Activated naive CD4-positive, alpha-beta T cell treated with anti-CD3 and anti-CD28 coated beads, Interleukin-2, amount 50 U/mL, for 24 hours (primary cell): Measurements from ENCODE around the gene CERS2.

Experiments used
- H3K27ac Mint-ChIP-seq: one replicate; pipeline ENCODE4 v1.8.0; 2021; ENCODE audit warnings: mild to moderate bottlenecking, mixed read lengths
- H3K27me3 Mint-ChIP-seq: one replicate; pipeline ENCODE4 v1.8.0; 2021; ENCODE audit warnings: mixed read lengths
- H3K36me3 Mint-ChIP-seq: one replicate; pipeline ENCODE4 v1.8.0; 2021; ENCODE audit warnings: mixed read lengths
- H3K4me1 Mint-ChIP-seq: one replicate; pipeline ENCODE4 v1.8.0; 2021; ENCODE audit warnings: mixed read lengths
- H3K4me3 Mint-ChIP-seq: one replicate; pipeline ENCODE4 v1.8.0; 2021; ENCODE audit warnings: mild to moderate bottlenecking, mixed read lengths
- H3K9me3 Mint-ChIP-seq: one replicate; pipeline ENCODE4 v1.8.0; 2021; ENCODE audit warnings: mixed read lengths

CERS2 gene

DNA sequence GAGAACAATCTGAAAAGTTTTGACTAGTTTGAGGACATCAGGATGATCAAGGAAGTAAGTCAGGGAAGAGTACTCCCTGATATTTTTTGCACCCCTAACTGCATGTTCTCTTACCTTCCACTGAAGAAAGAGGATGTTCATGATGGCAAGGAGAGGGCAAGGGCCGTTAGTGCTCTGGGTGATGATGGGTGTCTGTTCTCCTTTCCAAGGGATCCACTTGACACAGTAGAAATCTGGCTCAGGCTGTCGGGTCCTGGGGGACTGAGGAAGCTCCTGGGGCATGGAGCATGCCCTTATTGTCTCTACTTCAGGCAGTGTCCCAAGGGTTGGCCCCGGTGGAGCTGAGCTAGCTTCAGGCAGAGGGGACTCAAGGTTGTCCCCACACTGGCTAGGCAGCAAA is 27.4 kb upstream of the CERS2 start:
- H3K4me1 Mint-ChIP-seq, result peaks cover 62% of the 10 kb centered on the region
- peak overlapping the region; percentile 78 for H3K4me3 Mint-ChIP-seq
- peaks cover 3% of the 10 kb centered on the region for H3K36me3 Mint-ChIP-seq
- peak overlapping the region; percentile 99 for H3K27ac Mint-ChIP-seq
- no peaks in the 10 kb centered on the region for H3K9me3 Mint-ChIP-seq
- H3K27me3 Mint-ChIP-seq, result no peaks in the 10 kb centered on the region

- Mint-ChIP-seq H3K27ac (peak overlapping the region; percentile 87), H3K9me3 (no peaks in the 10 kb centered on the region)
Measured at GRCh38 chr1:151001602-151002001, 27.0 kb upstream of the CERS2 start.

GRCh38 chr1:151000408-151000807 is 25.8 kb upstream of the CERS2 start:
- peaks cover 3% of the 10 kb centered on the region for H3K36me3 Mint-ChIP-seq

More at GRCh38 chr1:151001602-151002001, 27.0 kb upstream of the CERS2 start:
- Mint-ChIP-seq H3K36me3 (peaks cover 3% of the 10 kb centered on the region), H3K4me3 (peak overlapping the region; percentile 35), H3K27me3 (no peaks in the 10 kb centered on the region), H3K4me1 (peaks cover 57% of the 10 kb centered on the region)

GRCh38 chr1:150999926-151000325 is 25.3 kb upstream of the CERS2 start:
- Mint-ChIP-seq H3K27ac (peak overlapping the region; percentile 84), H3K4me1 (peaks cover 49% of the 10 kb centered on the region), H3K36me3 (peaks cover 3% of the 10 kb centered on the region), H3K27me3 (no peaks in the 10 kb centered on the region), H3K4me3 (no peak overlapping the region), H3K9me3 (no peaks in the 10 kb centered on the region)

More at GRCh38 chr1:151000408-151000807, 25.8 kb upstream of the CERS2 start:
- Mint-ChIP-seq H3K27me3 (no peaks in the 10 kb centered on the region), H3K4me3 (no peak overlapping the region), H3K4me1 (peaks cover 50% of the 10 kb centered on the region), H3K9me3 (no peaks in the 10 kb centered on the region), H3K27ac (peak overlapping the region; percentile 84)

DNA sequence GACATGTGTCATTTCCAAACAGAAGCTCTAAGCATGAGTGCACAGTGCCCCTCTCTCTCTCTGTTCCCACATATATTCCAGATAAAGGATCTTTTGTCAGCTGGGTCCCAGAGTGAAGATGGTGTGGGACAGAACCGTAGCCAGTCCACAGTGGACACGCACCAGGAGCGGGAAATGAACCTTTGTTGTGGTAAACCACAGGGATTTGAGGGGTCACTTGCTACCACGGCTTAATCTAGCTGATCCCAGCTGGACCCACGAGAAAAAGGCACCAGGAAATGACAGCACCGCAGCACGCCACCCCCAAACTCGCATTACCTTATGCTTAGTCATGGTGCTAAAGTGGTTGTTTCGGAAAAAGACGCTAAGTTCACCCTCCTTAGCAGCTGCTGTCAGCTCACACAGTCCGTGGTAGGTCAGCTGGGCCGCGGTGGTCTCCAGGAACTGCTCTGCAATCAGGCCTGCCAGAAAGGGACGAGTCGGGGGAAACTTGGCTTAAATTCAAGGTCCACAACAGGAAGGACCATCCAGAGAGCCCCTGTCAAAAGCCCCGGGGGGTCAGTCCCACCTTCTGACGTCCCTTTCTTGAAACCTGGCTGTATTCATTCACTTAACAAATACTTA is 24.5 kb upstream of the CERS2 start:
- H3K4me3 Mint-ChIP-seq, result no peak overlapping the region
- peaks cover 3% of the 10 kb centered on the region for H3K36me3 Mint-ChIP-seq
- no peak overlapping the region for H3K27ac Mint-ChIP-seq
- H3K4me1 Mint-ChIP-seq, result peaks cover 46% of the 10 kb centered on the region
- H3K27me3 Mint-ChIP-seq, result no peaks in the 10 kb centered on the region
- H3K9me3 Mint-ChIP-seq, result no peaks in the 10 kb centered on the region

DNA sequence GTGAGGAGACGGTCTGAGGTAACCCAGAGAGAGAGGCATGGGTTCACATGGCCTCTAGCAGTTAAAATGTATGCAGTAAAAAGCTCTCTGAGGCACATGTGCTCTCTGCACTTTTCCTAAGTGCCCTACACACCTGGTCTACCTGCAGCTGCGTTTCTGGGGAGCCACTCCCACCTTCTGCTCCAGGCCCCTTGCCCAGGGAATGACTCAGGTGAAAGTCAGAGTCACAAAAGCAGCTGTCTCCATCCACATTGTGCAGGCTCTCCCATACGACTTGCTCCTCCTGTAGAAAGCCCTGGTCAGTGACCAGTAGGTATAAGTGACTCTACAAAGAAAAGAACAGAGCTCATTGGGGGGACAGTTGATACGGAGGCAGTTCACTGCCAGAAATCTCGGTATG is 23.3 kb upstream of the CERS2 start:
- Mint-ChIP-seq H3K4me1 (peaks cover 39% of the 10 kb centered on the region), H3K27ac (no peak overlapping the region), H3K36me3 (peaks cover 3% of the 10 kb centered on the region), H3K9me3 (no peaks in the 10 kb centered on the region), H3K27me3 (no peaks in the 10 kb centered on the region), H3K4me3 (no peak overlapping the region)

- no peak overlapping the region for H3K4me3 Mint-ChIP-seq
- H3K9me3 Mint-ChIP-seq, result no peaks in the 10 kb centered on the region
- peak overlapping the region; percentile 80 for H3K27ac Mint-ChIP-seq
- H3K27me3 Mint-ChIP-seq, result no peaks in the 10 kb centered on the region
- H3K36me3 Mint-ChIP-seq, result peaks cover 3% of the 10 kb centered on the region
- H3K4me1 Mint-ChIP-seq, result peaks cover 33% of the 10 kb centered on the region
Measured at GRCh38 chr1:150997126-150997872, 22.7 kb upstream of the CERS2 start.

DNA sequence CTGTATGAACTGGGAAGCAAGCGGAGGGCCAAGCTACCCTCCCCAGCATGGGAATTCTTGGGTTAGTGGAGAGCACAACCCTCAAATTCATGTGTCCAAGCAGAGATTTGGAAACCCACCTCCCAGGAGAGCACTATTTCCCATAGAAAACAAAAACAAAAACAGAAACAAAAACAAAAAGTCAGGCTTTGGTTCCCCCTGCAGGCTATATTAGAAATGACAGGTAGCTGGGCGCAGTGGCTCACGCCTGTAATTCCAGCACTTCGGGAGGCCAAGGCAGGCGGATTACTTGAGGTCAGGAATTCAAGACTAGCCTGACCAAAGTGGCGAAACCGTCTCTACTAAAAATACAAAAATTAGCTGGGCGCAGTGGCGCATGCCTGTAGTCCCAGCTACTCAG is 21.3 kb upstream of the CERS2 start:
- H3K27ac Mint-ChIP-seq, result peak overlapping the region; percentile 52
- no peaks in the 10 kb centered on the region for H3K9me3 Mint-ChIP-seq
- no peaks in the 10 kb centered on the region for H3K27me3 Mint-ChIP-seq
- peaks cover 3% of the 10 kb centered on the region for H3K36me3 Mint-ChIP-seq
- H3K4me3 Mint-ChIP-seq, result no peak overlapping the region
- peaks cover 19% of the 10 kb centered on the region for H3K4me1 Mint-ChIP-seq

DNA sequence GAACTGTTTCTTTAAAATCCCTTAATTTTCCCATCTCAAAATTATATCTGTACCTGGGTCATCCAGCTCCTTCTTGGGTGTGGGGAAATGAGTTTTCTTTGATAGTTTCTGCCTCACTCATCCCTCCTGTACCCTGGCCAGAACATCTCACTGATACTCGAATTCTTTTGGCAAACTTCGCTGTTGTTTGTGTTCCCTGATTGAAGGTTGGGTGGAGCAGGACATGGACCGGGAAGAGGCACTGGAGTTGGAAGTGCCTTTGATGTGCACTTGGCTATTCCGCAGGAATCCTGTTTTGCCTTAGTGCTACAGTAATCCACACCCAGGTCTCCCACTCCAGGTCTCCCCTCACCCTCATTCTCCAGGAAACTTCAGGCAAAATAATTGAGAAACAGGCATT is 20.8 kb upstream of the CERS2 start:
- Mint-ChIP-seq H3K27me3 (no peaks in the 10 kb centered on the region), H3K36me3 (no peaks in the 10 kb centered on the region), H3K9me3 (no peaks in the 10 kb centered on the region), H3K27ac (peak overlapping the region; percentile 8), H3K4me1 (peaks cover 15% of the 10 kb centered on the region), H3K4me3 (no peak overlapping the region)

- peak overlapping the region; percentile 60 for H3K27ac Mint-ChIP-seq
Measured at GRCh38 chr1:150994248-150994647, 19.6 kb upstream of the CERS2 start.

DNA sequence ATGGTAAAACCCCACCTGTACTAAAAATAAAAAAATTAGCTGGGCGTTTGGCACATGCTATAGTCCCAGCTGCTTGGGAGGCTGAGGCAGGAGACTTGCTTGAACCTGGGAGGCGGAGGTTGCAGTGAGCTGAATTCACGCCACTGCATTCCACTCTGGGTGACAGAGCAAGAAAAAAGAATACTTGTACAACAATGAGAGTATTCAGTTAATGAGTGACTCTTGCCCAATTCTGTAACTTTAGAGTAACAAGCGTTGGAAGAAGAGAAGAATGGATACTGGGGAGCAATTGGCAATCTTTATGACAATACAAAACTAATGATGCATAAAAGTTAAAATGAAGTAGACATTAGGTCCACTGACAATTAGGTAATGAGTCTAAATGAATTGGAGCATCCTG is 18.0 kb upstream of the CERS2 start:
- peak overlapping the region; percentile 55 for H3K27ac Mint-ChIP-seq
- no peak overlapping the region for H3K4me3 Mint-ChIP-seq
- H3K27me3 Mint-ChIP-seq, result no peaks in the 10 kb centered on the region
- H3K9me3 Mint-ChIP-seq, result no peaks in the 10 kb centered on the region
- no peaks in the 10 kb centered on the region for H3K36me3 Mint-ChIP-seq
- H3K4me1 Mint-ChIP-seq, result peaks cover 13% of the 10 kb centered on the region

More at GRCh38 chr1:150994248-150994647, 19.6 kb upstream of the CERS2 start:
- H3K4me1 Mint-ChIP-seq, result peaks cover 10% of the 10 kb centered on the region
- H3K9me3 Mint-ChIP-seq, result no peaks in the 10 kb centered on the region
- H3K36me3 Mint-ChIP-seq, result no peaks in the 10 kb centered on the region
- H3K4me3 Mint-ChIP-seq, result no peak overlapping the region
- no peaks in the 10 kb centered on the region for H3K27me3 Mint-ChIP-seq

- peaks cover 8% of the 10 kb centered on the region for H3K4me1 Mint-ChIP-seq
- no peaks in the 10 kb centered on the region for H3K9me3 Mint-ChIP-seq
- H3K27ac Mint-ChIP-seq, result no peak overlapping the region
- H3K27me3 Mint-ChIP-seq, result no peaks in the 10 kb centered on the region
- no peaks in the 10 kb centered on the region for H3K36me3 Mint-ChIP-seq
- no peak overlapping the region for H3K4me3 Mint-ChIP-seq
Measured at GRCh38 chr1:150987924-150988323, 13.3 kb upstream of the CERS2 start.

DNA sequence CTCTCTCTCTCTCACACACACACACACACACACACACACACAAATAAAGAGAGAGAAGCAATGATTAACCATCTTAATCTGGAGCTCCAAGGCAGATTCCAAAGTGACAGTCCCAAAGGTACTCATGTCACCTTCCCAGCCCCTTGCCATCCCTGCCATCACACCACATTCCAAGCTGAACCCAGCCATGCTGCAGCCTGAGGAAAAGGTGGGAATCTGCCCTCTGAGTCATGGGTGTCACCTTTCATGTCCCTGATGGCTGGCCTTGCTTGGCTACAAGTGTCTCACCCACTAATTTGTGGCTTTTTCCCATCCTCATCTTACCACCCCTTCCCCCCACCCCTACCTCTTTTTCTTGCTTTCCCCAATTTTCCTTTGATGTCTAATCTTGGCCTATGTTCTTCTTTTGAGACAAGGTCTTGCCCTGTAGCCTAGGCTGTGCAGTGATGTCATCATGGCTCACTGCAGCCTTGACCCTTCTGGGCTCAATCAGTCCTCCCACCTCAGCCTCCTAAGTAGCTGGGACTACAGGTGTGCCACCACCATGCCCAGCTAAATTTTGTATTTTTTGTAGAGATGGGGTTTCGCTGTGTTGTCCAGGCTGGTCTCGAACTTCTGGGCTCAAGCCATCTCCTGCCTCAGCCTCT is 10.7 kb upstream of the CERS2 start:
- H3K9me3 Mint-ChIP-seq, result no peaks in the 10 kb centered on the region
- peak overlapping the region; percentile 76 for H3K27ac Mint-ChIP-seq
- H3K4me3 Mint-ChIP-seq, result no peak overlapping the region
- H3K4me1 Mint-ChIP-seq, result peaks cover 8% of the 10 kb centered on the region
- no peaks in the 10 kb centered on the region for H3K36me3 Mint-ChIP-seq
- H3K27me3 Mint-ChIP-seq, result no peaks in the 10 kb centered on the region

GRCh38 chr1:150981805-150982712 is 7.4 kb upstream of the CERS2 start, which contains the start of gene ANXA9:
Gene ANXA9 (plus strand): TSS chr1:150982292. CDS start chr1:150983106, 814 bp downstream.
- no peak within 1 kb of the TSS for H3K4me3 Mint-ChIP-seq
- no peaks in the 10 kb centered on the region for H3K36me3 Mint-ChIP-seq
- H3K27me3 Mint-ChIP-seq, result no peaks in the 10 kb centered on the region
- H3K9me3 Mint-ChIP-seq, result no peaks in the 10 kb centered on the region
- H3K27ac Mint-ChIP-seq, result no peak within 1 kb of the TSS
- H3K4me1 Mint-ChIP-seq, result peaks cover 27% of the 10 kb centered on the region

DNA sequence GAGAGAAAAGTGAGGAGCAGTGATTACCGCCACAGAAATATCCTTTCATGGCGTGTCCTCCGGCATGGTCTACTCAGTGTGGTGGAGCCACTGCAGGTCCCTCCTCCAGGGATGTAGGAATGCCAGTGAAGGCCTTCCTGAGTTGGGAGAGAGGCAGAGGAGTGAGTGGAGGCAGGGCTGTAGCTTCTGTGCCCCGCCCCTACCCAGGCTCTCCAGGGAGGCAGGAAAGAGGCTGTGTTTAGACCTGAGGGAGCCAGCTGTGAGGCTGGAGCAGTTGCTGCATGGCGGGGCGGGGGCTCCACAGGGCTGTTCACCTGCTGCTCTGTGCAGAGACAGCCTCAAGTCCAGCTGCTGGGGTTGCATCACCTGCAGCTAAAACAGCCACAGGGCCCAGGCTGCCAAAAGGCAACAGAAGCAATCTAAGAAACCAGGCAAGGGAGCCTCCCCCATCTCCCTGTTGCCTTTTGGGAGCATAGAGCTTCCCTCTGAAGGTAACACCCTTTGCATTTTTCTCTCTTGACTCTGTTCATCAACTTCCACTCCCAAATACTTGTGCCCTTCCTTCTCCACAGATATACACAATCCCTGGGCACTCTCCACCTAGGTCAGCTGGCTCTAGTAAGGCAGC is 6.7 kb upstream of the CERS2 start:
- Mint-ChIP-seq H3K27ac (no peak overlapping the region), H3K4me1 (peaks cover 35% of the 10 kb centered on the region), H3K9me3 (no peaks in the 10 kb centered on the region), H3K4me3 (no peak overlapping the region), H3K27me3 (no peaks in the 10 kb centered on the region), H3K36me3 (no peaks in the 10 kb centered on the region)
